HG02938 (cell line): ENCODE data around the gene ZNF77.
"Not testable (repeated sequence)": the region's sequence is repeated elsewhere in the genome, so short reads cannot be mapped to it uniquely, and the experiment has no call there.

Experiments
- ATAC-seq: cut with Tn5 transposase; IDR thresholded peaks from one replicate; pipeline ENCODE4 v1.9.1; 2021; ENCODE audit warnings: mild to moderate bottlenecking, moderate library complexity; ENCODE audit not compliant: unreplicated experiment

The ZNF77 gene

GRCh38 chr19:2970201-2970835, 25.5 kb upstream of the ZNF77 start:
- ATAC-seq: no peak

- no peak for ATAC-seq
Observed at GRCh38 chr19:2969104-2969504, 24.3 kb upstream of the ZNF77 start.

- ATAC-seq: no peak
Observed at GRCh38 chr19:2967972-2968371, 23.2 kb upstream of the ZNF77 start.

GRCh38 chr19:2964874-2965273, 20.1 kb upstream of the ZNF77 start:
- no peak for ATAC-seq

GRCh38 chr19:2963631-2964030, 18.9 kb upstream of the ZNF77 start:
- ATAC-seq: not testable (repeated sequence)

GRCh38 chr19:2963122-2963521, 18.4 kb upstream of the ZNF77 start:
- no peak for ATAC-seq

GRCh38 chr19:2962018-2962670, 17.4 kb upstream of the ZNF77 start:
- no peak for ATAC-seq

- no peak for ATAC-seq
Observed at GRCh38 chr19:2960120-2960519, 15.3 kb upstream of the ZNF77 start.

GRCh38 chr19:2957160-2957559, 12.4 kb upstream of the ZNF77 start:
- no peak for ATAC-seq

- no peak for ATAC-seq
Observed at GRCh38 chr19:2952953-2953481, 8.2 kb upstream of the ZNF77 start.

GRCh38 chr19:2950286-2951124, 5.7 kb upstream of the ZNF77 start:
- ATAC-seq: peak; percentile 93

- ATAC-seq: peak; percentile 1
Observed at GRCh38 chr19:2949939-2950285, 5.1 kb upstream of the ZNF77 start.

GRCh38 chr19:2945575-2946184, 909 bp upstream of the ZNF77 start:
- no peak for ATAC-seq

- ATAC-seq: no peak
Observed at GRCh38 chr19:2944403-2944774, 382 bp downstream of the ZNF77 start.

- ATAC-seq: no peak
Observed at GRCh38 chr19:2942928-2943640, 1.7 kb downstream of the ZNF77 start.

GRCh38 chr19:2935863-2936262, 8.9 kb downstream of the ZNF77 start:
- ATAC-seq: not testable (repeated sequence)

GRCh38 chr19:2933490-2933910, 11.3 kb downstream of the ZNF77 start:
- ATAC-seq: no peak

- no peak for ATAC-seq
Observed at GRCh38 chr19:2927032-2927430, 17.7 kb downstream of the ZNF77 start.

GRCh38 chr19:2926341-2927031, 18.3 kb downstream of the ZNF77 start:
- ATAC-seq: no peak

GRCh38 chr19:2923510-2923909, 21.3 kb downstream of the ZNF77 start:
- no peak for ATAC-seq
